Measurements from ENCODE around the gene THNSL1. TPM values are rescaled to one million over a fixed set of nuclear protein-coding genes. Genes with fewer than 3 reads are reported as not detected.
A peak's percentile ranks its signal among the peaks of the same experiment; 100 is the strongest.

Gene THNSL1
- total and polyA plus RNA-seq, 9 of the 15 experiments (the other 6 are each of a cell fraction or from before 2014, with no cell fraction given), result 4.5 to 8.6 (median 6.3) TPM

DNA sequence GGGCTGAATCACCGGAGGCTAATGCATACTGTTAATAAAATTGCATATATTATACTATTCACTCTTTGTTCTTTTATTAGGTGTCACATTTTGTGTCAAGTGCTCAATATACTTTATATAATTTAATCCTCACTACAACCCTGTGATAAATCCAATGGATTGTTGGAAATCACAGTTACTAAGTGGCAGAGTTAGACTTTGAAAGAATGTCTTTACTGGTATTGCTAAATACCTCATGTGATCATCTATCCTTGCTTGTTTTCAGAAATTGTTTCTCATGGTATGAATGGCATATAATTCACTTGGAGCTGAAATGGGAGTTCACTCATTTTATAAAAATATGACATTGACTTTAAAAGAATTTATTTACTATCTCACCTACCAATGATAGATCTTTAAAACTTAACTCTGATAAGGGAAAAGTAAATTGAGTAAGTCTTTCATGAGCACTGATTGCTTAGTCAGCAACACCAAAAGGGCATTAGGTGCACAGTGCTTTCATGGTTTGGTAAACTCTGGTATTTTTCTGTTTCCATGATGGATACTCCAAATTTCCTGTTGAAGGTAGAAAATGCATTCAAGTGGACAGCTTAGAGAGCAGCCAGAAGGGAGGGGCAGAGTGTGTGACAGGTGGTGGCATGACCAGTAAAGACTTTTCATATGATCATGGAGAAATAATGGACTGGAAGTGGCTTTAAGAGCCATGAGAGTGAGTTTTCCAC lies 23.0 kb upstream of the THNSL1 start (continued):
- TF ChIP-seq ZNF609 (CRISPR knock-in tag; IDR thresholded peaks at IDR 0.05; ENCODE audit: borderline replicate concordance) (no peak), CEBPB (tag; IDR thresholded peaks at IDR 0.05) (peak; percentile 14; the same call in 1 of the 2 replicates), MAFF (IDR thresholded peaks at IDR 0.05; ENCODE audit: low read length) (peak; percentile 45; the same call in 1 of the 2 replicates), MCM3 (IDR thresholded peaks at IDR 0.05) (no peak), MAFG (tag; conservative IDR thresholded peaks at IDR 0.05) (peak; percentile 69), MCM7 (IDR thresholded peaks at IDR 0.05) (no peak), THAP7 (CRISPR knock-in tag; IDR thresholded peaks at IDR 0.05) (no peak), ZZZ3 (IDR thresholded peaks at IDR 0.05) (no peak), ZKSCAN1 (IDR thresholded peaks at IDR 0.05; ENCODE audit: low read depth, low read length) (no peak), ZNF717 (CRISPR knock-in tag; IDR thresholded peaks at IDR 0.05) (no peak), TGIF2 (CRISPR knock-in tag; IDR thresholded peaks at IDR 0.05) (no peak), MAFK (IDR thresholded peaks at IDR 0.05; ENCODE audit: low read length) (peak; percentile 45; the same call in 1 of the 2 replicates), ZNF668 (CRISPR knock-in tag; IDR thresholded peaks at IDR 0.05) (no peak)
- TF ChIP-seq, protein P1, sequence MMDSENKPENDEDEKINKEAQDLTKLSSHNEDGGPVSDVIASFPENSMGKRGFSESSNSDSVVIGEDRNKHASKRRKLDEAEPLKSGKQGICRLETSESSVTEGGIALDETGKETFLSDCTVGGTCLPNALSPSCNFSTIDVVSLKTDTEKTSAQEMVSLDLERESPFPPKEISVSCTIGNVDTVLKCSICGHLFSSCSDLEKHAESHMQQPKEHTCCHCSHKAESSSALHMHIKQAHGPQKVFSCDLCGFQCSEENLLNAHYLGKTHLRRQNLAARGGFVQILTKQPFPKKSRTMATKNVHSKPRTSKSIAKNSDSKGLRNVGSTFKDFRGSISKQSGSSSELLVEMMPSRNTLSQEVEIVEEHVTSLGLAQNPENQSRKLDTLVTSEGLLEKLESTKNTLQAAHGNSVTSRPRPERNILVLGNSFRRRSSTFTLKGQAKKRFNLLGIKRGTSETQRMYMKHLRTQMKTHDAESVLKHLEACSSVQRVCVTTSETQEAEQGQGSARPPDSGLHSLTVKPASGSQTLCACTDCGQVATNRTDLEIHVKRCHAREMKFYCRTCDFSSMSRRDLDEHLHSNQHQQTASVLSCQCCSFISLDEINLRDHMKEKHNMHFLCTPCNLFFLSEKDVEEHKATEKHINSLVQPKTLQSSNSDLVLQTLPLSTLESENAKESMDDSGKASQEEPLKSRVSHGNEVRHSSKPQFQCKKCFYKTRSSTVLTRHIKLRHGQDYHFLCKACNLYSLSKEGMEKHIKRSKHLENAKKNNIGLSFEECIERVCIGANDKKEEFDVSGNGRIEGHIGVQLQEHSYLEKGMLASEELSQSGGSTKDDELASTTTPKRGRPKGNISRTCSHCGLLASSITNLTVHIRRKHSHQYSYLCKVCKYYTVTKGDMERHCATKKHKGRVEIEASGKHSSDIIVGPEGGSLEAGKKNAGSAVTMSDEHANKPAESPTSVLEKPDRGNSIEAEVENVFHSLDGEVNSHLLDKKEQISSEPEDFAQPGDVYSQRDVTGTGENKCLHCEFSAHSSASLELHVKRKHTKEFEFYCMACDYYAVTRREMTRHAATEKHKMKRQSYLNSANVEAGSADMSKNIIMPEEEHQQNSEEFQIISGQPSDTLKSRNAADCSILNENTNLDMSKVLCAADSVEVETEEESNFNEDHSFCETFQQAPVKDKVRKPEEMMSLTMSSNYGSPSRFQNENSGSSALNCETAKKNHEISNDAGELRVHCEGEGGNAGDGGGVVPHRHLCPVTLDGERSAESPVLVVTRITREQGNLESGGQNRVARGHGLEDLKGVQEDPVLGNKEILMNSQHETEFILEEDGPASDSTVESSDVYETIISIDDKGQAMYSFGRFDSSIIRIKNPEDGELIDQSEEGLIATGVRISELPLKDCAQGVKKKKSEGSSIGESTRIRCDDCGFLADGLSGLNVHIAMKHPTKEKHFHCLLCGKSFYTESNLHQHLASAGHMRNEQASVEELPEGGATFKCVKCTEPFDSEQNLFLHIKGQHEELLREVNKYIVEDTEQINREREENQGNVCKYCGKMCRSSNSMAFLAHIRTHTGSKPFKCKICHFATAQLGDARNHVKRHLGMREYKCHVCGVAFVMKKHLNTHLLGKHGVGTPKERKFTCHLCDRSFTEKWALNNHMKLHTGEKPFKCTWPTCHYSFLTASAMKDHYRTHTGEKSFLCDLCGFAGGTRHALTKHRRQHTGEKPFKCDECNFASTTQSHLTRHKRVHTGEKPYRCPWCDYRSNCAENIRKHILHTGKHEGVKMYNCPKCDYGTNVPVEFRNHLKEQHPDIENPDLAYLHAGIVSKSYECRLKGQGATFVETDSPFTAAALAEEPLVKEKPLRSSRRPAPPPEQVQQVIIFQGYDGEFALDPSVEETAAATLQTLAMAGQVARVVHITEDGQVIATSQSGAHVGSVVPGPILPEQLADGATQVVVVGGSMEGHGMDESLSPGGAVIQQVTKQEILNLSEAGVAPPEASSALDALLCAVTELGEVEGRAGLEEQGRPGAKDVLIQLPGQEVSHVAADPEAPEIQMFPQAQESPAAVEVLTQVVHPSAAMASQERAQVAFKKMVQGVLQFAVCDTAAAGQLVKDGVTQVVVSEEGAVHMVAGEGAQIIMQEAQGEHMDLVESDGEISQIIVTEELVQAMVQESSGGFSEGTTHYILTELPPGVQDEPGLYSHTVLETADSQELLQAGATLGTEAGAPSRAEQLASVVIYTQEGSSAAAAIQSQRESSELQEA (IDR thresholded peaks at IDR 0.05; ENCODE audit: low read depth), result no peak
